Measurements from ENCODE around the gene ERC2.
A peak's percentile ranks its signal among the peaks of the same experiment; 100 is the strongest.

ERC2 gene

GRCh38 chr3:56253941-56254665 is 214.2 kb downstream of the ERC2 start:
- TF ChIP-seq GATA2 (IDR thresholded peaks at IDR 0.05; ENCODE audit: low read depth, low read length) (no peak), GATA3 (IDR thresholded peaks at IDR 0.05; ENCODE audit: low read depth, low read length) (no peak)

- no peak for TF ChIP-seq GATA2 (IDR thresholded peaks at IDR 0.05; ENCODE audit: low read depth, low read length)
- no peak for TF ChIP-seq GATA3 (IDR thresholded peaks at IDR 0.05; ENCODE audit: low read depth, low read length)
Measured at GRCh38 chr3:56251343-56251945, 216.8 kb downstream of the ERC2 start.

GRCh38 chr3:56248021-56248420 is 220.2 kb downstream of the ERC2 start:
- TF ChIP-seq GATA3 (IDR thresholded peaks at IDR 0.05; ENCODE audit: low read depth, low read length) (no peak), GATA2 (IDR thresholded peaks at IDR 0.05; ENCODE audit: low read depth, low read length) (no peak)

DNA sequence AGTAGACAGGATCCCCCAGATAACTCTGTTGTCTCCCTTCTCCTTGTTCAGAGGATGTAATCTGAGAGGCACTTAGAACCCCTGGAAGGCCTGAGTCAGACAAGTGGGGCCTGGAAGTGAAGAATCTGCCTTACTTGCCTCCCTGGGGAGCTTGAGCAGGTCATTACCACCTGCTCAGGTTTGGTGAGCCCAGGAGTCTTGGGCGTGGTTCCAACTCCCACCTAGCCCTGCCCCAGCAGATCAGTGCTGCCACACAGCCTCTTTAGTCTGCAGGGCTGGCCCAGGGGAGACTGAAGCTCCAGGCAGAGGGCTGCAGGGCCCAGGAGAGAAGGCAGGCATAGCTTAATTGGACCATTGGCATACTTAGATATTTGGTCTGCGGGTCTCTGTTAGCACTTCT is 230.0 kb downstream of the ERC2 start:
- TF ChIP-seq GATA2 (IDR thresholded peaks at IDR 0.05; ENCODE audit: low read depth, low read length) (no peak), GATA3 (IDR thresholded peaks at IDR 0.05; ENCODE audit: low read depth, low read length) (no peak)

DNA sequence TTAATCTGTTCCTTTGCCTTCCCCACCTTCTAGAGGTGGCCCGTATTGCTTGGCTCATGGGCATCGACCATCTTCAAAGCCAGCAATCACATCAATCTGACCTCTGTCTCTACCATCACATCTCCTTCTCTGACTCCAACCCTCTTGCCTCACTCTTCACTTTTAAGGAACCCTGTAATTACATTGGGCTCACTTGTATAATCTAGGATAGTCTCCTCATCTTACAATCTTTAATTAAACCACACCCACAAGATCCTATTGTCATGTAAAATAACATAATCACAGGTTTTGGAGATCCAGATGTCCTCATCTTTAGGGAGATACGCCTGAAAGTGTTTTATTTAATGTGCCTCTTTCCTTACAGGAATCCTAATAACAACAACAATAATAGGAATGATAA is 234.5 kb downstream of the ERC2 start:
- no peak for TF ChIP-seq GATA3 (IDR thresholded peaks at IDR 0.05; ENCODE audit: low read depth, low read length)
- no peak for TF ChIP-seq GATA2 (IDR thresholded peaks at IDR 0.05; ENCODE audit: low read depth, low read length)

GRCh38 chr3:56229311-56229710 is 239.0 kb downstream of the ERC2 start:
- TF ChIP-seq GATA2 (IDR thresholded peaks at IDR 0.05; ENCODE audit: low read depth, low read length) (no peak), GATA3 (IDR thresholded peaks at IDR 0.05; ENCODE audit: low read depth, low read length) (no peak)

GRCh38 chr3:56222866-56223265 is 245.4 kb downstream of the ERC2 start:
- TF ChIP-seq GATA3 (IDR thresholded peaks at IDR 0.05; ENCODE audit: low read depth, low read length), result no peak
- TF ChIP-seq GATA2 (IDR thresholded peaks at IDR 0.05; ENCODE audit: low read depth, low read length), result no peak

DNA sequence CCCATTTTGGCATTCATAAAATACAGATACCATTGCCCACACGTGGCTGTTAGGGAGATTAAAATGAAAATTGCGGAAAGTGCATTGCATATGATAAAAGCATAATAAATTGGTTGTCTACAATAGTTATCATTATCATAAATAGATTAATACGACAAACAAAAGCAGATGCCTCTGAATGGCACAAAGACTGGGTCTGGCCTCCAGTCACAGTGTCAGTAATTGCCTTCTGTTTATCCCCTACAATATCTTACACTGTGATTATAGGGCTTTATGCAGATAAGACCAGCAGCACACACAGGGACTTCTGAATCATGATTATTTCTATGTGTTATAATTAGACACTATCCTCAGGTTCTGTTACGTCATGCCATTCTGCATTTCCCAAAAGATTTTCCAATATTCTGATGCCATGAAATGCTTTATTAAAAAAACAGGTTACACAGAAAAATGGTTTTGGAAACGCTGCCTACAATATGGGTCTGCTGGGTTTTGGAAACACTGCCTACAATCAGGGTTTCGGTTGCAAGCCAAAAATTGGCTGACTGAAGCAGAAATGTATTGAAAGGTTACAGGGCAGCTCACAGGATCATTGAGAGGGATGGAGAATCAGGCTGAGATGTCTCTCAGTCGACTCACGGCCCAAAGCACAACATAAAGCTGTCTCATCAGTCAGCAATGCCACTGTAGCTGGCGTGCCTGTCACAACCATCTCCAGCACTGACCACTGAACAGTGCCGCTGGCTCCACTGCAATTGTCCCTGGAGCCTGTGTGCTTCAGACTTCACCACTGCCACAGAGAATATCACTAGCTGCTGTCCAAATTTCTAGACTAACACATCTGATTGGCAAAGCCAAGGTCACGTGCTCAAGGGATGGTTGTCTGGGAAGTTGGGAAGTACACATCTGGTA is 248.1 kb downstream of the ERC2 start:
- TF ChIP-seq GATA3 (IDR thresholded peaks at IDR 0.05; ENCODE audit: low read depth, low read length) (peak; percentile 88), GATA2 (IDR thresholded peaks at IDR 0.05; ENCODE audit: low read depth, low read length) (peak; percentile 86)

DNA sequence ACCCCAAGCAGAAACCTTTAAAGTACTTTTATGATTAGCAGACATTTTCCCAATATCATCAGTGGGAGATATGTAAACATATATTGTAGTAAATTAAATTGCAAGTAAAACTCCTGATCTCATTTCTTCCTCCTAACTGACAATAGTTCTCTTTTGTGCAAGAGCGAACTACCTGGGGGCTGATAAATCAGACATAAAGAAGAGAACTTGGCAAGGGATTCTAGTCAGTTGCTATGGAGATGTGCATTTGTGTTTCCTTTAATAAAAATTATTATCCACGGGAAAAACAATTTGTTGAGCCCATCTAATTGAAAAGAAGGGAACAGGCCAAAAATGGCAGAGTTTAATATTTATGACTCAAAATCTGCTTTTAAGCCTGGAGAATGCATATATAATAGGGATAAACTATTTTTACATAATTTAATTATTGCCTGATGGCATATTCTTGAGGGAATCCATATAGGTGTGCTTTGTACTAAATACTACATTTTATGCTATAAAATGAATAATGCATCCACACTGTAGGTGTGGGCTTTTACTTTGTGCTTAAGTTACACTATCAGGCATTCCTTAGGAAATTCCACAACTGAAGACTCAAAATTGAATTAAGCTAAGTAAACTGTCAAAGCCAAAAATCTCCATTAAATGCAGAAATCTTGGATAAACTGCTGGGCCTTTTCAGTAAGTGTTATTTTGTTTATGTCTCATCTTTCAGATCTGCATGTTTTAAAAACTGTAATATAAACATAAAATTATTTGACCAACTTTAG is 258.1 kb downstream of the ERC2 start:
- TF ChIP-seq GATA2 (IDR thresholded peaks at IDR 0.05; ENCODE audit: low read depth, low read length) (no peak), GATA3 (IDR thresholded peaks at IDR 0.05; ENCODE audit: low read depth, low read length) (no peak)

DNA sequence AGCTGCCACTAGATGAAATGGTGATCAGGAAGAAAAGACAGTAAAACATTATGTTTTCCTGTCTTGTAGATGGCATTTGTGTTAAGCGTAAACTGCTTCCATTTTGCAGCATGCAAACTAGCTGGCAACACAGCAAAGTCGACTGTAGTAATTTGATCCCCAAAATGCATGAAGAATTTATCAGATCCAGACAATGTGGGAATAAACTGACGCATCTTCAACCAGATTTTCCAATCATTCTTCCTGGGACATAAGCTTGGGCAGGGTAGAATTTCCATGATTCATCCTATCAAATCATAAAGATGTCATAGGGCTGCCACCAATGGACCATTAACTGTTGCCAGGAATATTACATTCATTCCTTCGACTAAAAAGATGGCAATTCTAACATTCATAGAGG is 260.3 kb downstream of the ERC2 start:
- TF ChIP-seq GATA2 (IDR thresholded peaks at IDR 0.05; ENCODE audit: low read depth, low read length), result no peak
- TF ChIP-seq GATA3 (IDR thresholded peaks at IDR 0.05; ENCODE audit: low read depth, low read length), result no peak

DNA sequence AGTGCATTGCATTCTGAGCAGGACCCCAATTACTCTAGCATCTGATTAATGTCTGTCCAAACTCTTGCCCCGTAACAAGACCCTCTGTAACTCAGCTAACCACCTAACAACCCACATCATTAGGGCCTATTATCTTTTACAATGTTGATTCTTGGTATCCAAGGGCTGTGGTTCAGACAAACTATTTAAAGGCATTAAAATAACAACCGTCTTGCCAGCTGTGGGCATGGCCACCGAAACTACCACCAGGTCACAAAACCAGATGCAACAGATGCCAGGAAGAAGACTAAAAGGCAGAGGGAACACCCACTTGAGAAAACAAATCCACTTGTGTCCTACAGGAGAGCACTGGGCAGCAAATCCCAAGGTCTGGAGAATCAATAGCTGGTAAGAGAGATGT is 262.9 kb downstream of the ERC2 start:
- TF ChIP-seq GATA3 (IDR thresholded peaks at IDR 0.05; ENCODE audit: low read depth, low read length) (no peak), GATA2 (IDR thresholded peaks at IDR 0.05; ENCODE audit: low read depth, low read length) (no peak)

DNA sequence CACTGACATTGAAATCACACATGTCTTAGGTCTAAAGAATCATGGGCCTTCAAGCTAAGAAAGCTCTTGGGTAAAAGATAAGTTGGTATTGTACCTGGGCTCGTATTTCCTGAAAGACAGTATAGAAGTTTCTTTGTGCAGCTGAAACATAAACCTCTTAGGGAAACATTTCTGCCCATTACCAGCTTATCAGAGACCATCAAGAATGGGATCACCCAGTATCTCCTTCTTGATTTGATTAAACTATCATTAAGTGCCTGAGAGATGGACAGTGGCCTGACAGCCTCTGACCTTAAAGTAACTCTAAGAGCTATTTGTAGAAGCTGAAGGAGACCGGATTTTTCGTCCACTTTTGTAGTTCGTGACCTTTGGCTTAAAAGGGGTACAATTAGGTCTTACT is 265.3 kb downstream of the ERC2 start:
- TF ChIP-seq GATA3 (IDR thresholded peaks at IDR 0.05; ENCODE audit: low read depth, low read length), result peak; percentile 38; the same call in 1 of the 2 replicates
- TF ChIP-seq GATA2 (IDR thresholded peaks at IDR 0.05; ENCODE audit: low read depth, low read length), result peak; percentile 29; the same call in 1 of the 2 replicates

- no peak for TF ChIP-seq GATA2 (IDR thresholded peaks at IDR 0.05; ENCODE audit: low read depth, low read length)
Measured at GRCh38 chr3:56201407-56201806, 266.9 kb downstream of the ERC2 start.

- no peak for TF ChIP-seq GATA2 (IDR thresholded peaks at IDR 0.05; ENCODE audit: low read depth, low read length)
- TF ChIP-seq GATA3 (IDR thresholded peaks at IDR 0.05; ENCODE audit: low read depth, low read length), result no peak
Measured at GRCh38 chr3:56200251-56200650, 268.0 kb downstream of the ERC2 start.

Data from SH-SY5Y (cell line).